ENCODE measurements around the gene WHAMM.

WHAMM gene

GRCh38 chr15:82799183-82799841, 10.1 kb upstream of the WHAMM start:
- DNase-seq (ENCODE audit: low spot score), result no peak
- no peak for TF ChIP-seq CTCF (IDR thresholded peaks at IDR 0.05; ENCODE audit: borderline replicate concordance, control extremely low read depth, extremely low read depth, insufficient read depth, missing control alignments)
- in situ Hi-C loops (cut with MboI; ENCODE audit: low sequenced_read_pairs, unreplicated experiment), result no loop called here

GRCh38 chr15:82802497-82802896, 6.9 kb upstream of the WHAMM start:
- DNase-seq (ENCODE audit: low spot score), result no peak
- in situ Hi-C loops (cut with MboI; ENCODE audit: low sequenced_read_pairs, unreplicated experiment), result no loop called here
- TF ChIP-seq CTCF (IDR thresholded peaks at IDR 0.05; ENCODE audit: borderline replicate concordance, control extremely low read depth, extremely low read depth, insufficient read depth, missing control alignments), result no peak

GRCh38 chr15:82803793-82804574, 5.4 kb upstream of the WHAMM start:
- no peak for DNase-seq (ENCODE audit: low spot score)
- no peak for TF ChIP-seq CTCF (IDR thresholded peaks at IDR 0.05; ENCODE audit: borderline replicate concordance, control extremely low read depth, extremely low read depth, insufficient read depth, missing control alignments)
- in situ Hi-C loops (cut with MboI; ENCODE audit: low sequenced_read_pairs, unreplicated experiment), result no loop called here

- no peak for DNase-seq (ENCODE audit: low spot score)
- in situ Hi-C loops (cut with MboI; ENCODE audit: low sequenced_read_pairs, unreplicated experiment), result no loop called here
- no peak for TF ChIP-seq CTCF (IDR thresholded peaks at IDR 0.05; ENCODE audit: borderline replicate concordance, control extremely low read depth, extremely low read depth, insufficient read depth, missing control alignments)
Measured at GRCh38 chr15:82804575-82804949, 4.9 kb upstream of the WHAMM start.

GRCh38 chr15:82805994-82806406, 3.4 kb upstream of the WHAMM start, which contains the start of gene FSD2:
FSD2 (minus strand) TSS chr15:82806069; CDS start chr15:82787390, 18,679 bp downstream.
- no peak for TF ChIP-seq CTCF (IDR thresholded peaks at IDR 0.05; ENCODE audit: borderline replicate concordance, control extremely low read depth, extremely low read depth, insufficient read depth, missing control alignments)
- DNase-seq (ENCODE audit: low spot score), result peak; percentile 45
- in situ Hi-C loops (cut with MboI; ENCODE audit: low sequenced_read_pairs, unreplicated experiment), result no loop called here

- no peak for TF ChIP-seq CTCF (IDR thresholded peaks at IDR 0.05; ENCODE audit: borderline replicate concordance, control extremely low read depth, extremely low read depth, insufficient read depth, missing control alignments)
- in situ Hi-C loops (cut with MboI; ENCODE audit: low sequenced_read_pairs, unreplicated experiment), result no loop called here
- DNase-seq (ENCODE audit: low spot score), result no peak
Measured at GRCh38 chr15:82807920-82808633, 1.4 kb upstream of the WHAMM start.

All from GM13976 (cell line).